ENCODE results near the gene ADAT3.

GRCh38 chr19:1884291-1884718 lies 20.9 kb upstream of the ADAT3 start:
- no peak for TF ChIP-seq CTCF (IDR thresholded peaks at IDR 0.05; ENCODE audit: low read depth, low read length, poor library complexity, severe bottlenecking)
- TF ChIP-seq EZH2phosphoT487 (IDR thresholded peaks at IDR 0.05; ENCODE audit: borderline replicate concordance, low read length), result no peak
